Fibroblast of pulmonary artery (primary cell): ENCODE results near the gene NRTN.
A peak's percentile ranks its signal among the peaks of the same experiment; 100 is the strongest.
"Not testable (repeated sequence)": the region's sequence is repeated elsewhere in the genome, so short reads cannot be mapped to it uniquely, and the experiment has no call there.

Experiments
- DNase-seq: peaks from one replicate; pipeline ENCODE4 v3.0.0-alpha.2; 2010; ENCODE audit warnings: low read depth
- H3K4me3 ChIP-seq: replicated peaks from 2 replicates; pipeline ENCODE4 v1.5.1; 2011; ENCODE audit warnings: low read depth, mild to moderate bottlenecking, control low read depth, low read length, moderate library complexity
- CTCF ChIP-seq: IDR thresholded peaks from 2 replicates; pipeline ENCODE4 v1.5.1; 2011; ENCODE audit warnings: mild to moderate bottlenecking, control low read depth, low read length, inconsistent platforms; ENCODE audit errors: missing control alignments

NRTN gene

GRCh38 chr19:5864013-5864720, 59.3 kb downstream of the NRTN start:
- TF ChIP-seq CTCF = no peak
- no peak for DNase-seq
- H3K4me3 ChIP-seq = no peak overlapping the region

GRCh38 chr19:5864725-5865486, 60.0 kb downstream of the NRTN start:
- peak; percentile 14 for TF ChIP-seq CTCF
- DNase-seq = no peak
- H3K4me3 ChIP-seq = no peak overlapping the region

GRCh38 chr19:5865772-5866171, 60.9 kb downstream of the NRTN start:
- H3K4me3 ChIP-seq = no peak overlapping the region

GRCh38 chr19:5867201-5868136, 62.6 kb downstream of the NRTN start:
- no peak overlapping the region for H3K4me3 ChIP-seq
- TF ChIP-seq CTCF = no peak

More at GRCh38 chr19:5865772-5866171, 60.9 kb downstream of the NRTN start:
- no peak for DNase-seq
- TF ChIP-seq CTCF = no peak

GRCh38 chr19:5870986-5871394, 66.1 kb downstream of the NRTN start:
- no peak for DNase-seq
- TF ChIP-seq CTCF = no peak
- no peak overlapping the region for H3K4me3 ChIP-seq

More at GRCh38 chr19:5867201-5868136, 62.6 kb downstream of the NRTN start:
- no peak for DNase-seq

- DNase-seq = no peak
- no peak overlapping the region for H3K4me3 ChIP-seq
- TF ChIP-seq CTCF = no peak
Observed at GRCh38 chr19:5873617-5874199, 68.8 kb downstream of the NRTN start.

GRCh38 chr19:5874496-5874895, 69.6 kb downstream of the NRTN start:
- peak; percentile 40 for DNase-seq

More at GRCh38 chr19:5874496-5874895, 69.6 kb downstream of the NRTN start:
- not testable (repeated sequence) for H3K4me3 ChIP-seq
